HG03378 (cell line): ENCODE data around the gene E2F2.

Experiments
- ATAC-seq: cut with Tn5 transposase; IDR thresholded peaks from one replicate; pipeline ENCODE4 v1.9.1; 2021; ENCODE audit warnings: mild to moderate bottlenecking, moderate library complexity; ENCODE audit not compliant: unreplicated experiment

E2F2 gene

GRCh38 chr1:23563003-23563402, 32.0 kb upstream of the E2F2 start:
- ATAC-seq, result no peak

- ATAC-seq, result no peak
These were observed 31.3 kb upstream of the E2F2 start for GRCh38 chr1:23562137-23562876.

- no peak for ATAC-seq
These were observed 30.7 kb upstream of the E2F2 start for GRCh38 chr1:23561813-23562100.

- ATAC-seq, result no peak
These were observed 30.2 kb upstream of the E2F2 start for GRCh38 chr1:23561076-23561812.

GRCh38 chr1:23559985-23560741, 29.1 kb upstream of the E2F2 start:
- ATAC-seq, result no peak

GRCh38 chr1:23559136-23559984, 28.3 kb upstream of the E2F2 start, which contains the start of gene ID3:
ID3 (minus strand) TSS chr1:23559501; CDS start chr1:23559426, 75 bp downstream.
- peak; percentile 58 for ATAC-seq

- ATAC-seq, result no peak
These were observed 27.8 kb upstream of the E2F2 start for GRCh38 chr1:23558872-23559135.

- no peak for ATAC-seq
These were observed 27.3 kb upstream of the E2F2 start for GRCh38 chr1:23558140-23558871.

GRCh38 chr1:23557471-23558124, 26.6 kb upstream of the E2F2 start:
- ATAC-seq, result no peak

GRCh38 chr1:23556635-23557470, 25.8 kb upstream of the E2F2 start:
- ATAC-seq, result no peak

- ATAC-seq, result no peak
These were observed 25.1 kb upstream of the E2F2 start for GRCh38 chr1:23555986-23556634.

- ATAC-seq, result no peak
These were observed 24.4 kb upstream of the E2F2 start for GRCh38 chr1:23555270-23555985.

GRCh38 chr1:23554481-23555269, 23.6 kb upstream of the E2F2 start:
- ATAC-seq, result no peak

GRCh38 chr1:23554127-23554480, 23.1 kb upstream of the E2F2 start:
- ATAC-seq, result no peak

GRCh38 chr1:23553231-23554126, 22.4 kb upstream of the E2F2 start:
- no peak for ATAC-seq

- ATAC-seq, result no peak
These were observed 20.8 kb upstream of the E2F2 start for GRCh38 chr1:23551849-23552248.
